ENCODE data around the gene SPARC. TPM values are rescaled to one million over a fixed set of nuclear protein-coding genes. Genes with fewer than 3 reads are reported as not detected.
A peak's percentile ranks its signal among the peaks of the same experiment; 100 is the strongest.
"Not testable (repeated sequence)": the region's sequence is repeated elsewhere in the genome, so short reads cannot be mapped to it uniquely, and the experiment has no call there.

The SPARC gene
- total RNA-seq, 6 donors from 2014 or later = 234 to 1,553 (median 581) TPM

DNA sequence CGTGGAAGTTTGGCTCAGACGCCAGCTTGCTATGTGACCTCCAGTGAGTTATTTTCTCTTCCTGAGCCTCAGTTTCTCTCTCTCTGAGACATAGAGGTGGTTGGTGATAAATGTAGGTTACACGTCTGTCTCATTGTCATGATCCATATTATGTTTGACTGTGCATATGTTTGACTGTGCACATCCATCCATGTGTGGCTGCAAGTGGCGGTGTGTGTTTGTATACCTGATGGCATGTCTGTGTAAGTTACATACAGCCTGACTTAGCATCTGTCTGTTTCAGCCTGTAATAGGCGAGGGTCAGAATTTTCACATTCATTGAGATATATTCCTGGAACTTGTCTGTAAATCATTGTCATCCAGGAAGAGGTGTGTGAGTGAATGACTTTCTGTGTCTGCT is 3.3 kb downstream of the SPARC start:
- WGBS, 2 donors = 69 to 70% methylated on average over 5 of the region's 5 CpGs

DNA sequence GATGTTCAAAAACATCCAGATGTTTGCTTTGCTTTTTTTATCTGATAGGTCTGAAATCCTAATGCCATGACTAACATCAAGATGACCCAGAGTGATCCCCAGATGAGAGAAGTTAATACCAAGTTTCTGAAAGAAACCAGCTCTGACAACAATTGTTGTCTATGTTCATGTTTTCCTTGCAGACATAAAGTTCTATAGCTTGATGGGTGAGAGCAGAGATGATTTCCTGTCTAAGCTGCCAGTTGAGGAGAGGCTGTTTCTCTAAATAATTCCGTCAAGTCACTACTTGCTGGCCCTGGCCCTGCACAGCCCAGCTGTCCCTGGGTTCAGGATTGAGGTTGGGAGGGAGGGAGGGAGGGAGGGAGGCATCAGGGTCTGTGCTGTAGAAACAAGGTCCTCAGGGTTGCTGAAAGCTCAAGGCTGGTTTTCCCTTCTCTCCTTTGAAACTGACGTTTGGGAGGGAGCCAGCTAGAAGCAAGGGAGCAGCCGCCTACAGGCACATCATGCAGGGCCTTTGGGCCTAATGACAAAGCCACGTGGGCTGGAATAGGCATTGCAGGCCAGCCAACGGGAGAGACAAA is 3.9 kb downstream of the SPARC start:
- no peaks in the 10 kb centered on the region for H3K27me3 ChIP-seq
- DNase-seq = no peak
- 32 to 33% methylated on average over 5 of the region's 5 CpGs for WGBS, 2 donors
- H3K4me3 ChIP-seq = peak overlapping the region in 2 of 4 donors; percentile 54 to 59
- H3K4me1 ChIP-seq = peaks cover 61 to 72% (median 68%) of the 10 kb centered on the region in 4 donors
- TF ChIP-seq POLR2AphosphoS5 (IDR thresholded peaks at IDR 0.05) (no peak), POLR2A (IDR thresholded peaks at IDR 0.05) (no peak), EP300 (IDR thresholded peaks at IDR 0.05) (no peak)
- TF ChIP-seq, protein P1, sequence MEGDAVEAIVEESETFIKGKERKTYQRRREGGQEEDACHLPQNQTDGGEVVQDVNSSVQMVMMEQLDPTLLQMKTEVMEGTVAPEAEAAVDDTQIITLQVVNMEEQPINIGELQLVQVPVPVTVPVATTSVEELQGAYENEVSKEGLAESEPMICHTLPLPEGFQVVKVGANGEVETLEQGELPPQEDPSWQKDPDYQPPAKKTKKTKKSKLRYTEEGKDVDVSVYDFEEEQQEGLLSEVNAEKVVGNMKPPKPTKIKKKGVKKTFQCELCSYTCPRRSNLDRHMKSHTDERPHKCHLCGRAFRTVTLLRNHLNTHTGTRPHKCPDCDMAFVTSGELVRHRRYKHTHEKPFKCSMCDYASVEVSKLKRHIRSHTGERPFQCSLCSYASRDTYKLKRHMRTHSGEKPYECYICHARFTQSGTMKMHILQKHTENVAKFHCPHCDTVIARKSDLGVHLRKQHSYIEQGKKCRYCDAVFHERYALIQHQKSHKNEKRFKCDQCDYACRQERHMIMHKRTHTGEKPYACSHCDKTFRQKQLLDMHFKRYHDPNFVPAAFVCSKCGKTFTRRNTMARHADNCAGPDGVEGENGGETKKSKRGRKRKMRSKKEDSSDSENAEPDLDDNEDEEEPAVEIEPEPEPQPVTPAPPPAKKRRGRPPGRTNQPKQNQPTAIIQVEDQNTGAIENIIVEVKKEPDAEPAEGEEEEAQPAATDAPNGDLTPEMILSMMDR (IDR thresholded peaks at IDR 0.05) = no peak
- H3K9me3 ChIP-seq = no peaks in the 10 kb centered on the region
- no peak for ATAC-seq (ENCODE audit: low FRiP score in 2 of 2)
- peaks cover 0 to 26% (median 2%) of the 10 kb centered on the region in 4 donors for H3K36me3 ChIP-seq
- H3K27ac ChIP-seq = peak overlapping the region; percentile 68 to 91 (median 83)

More for the DNA sequence above, 3.3 kb downstream of the SPARC start:
- Histone ChIP-seq H3K27me3 (no peaks in the 10 kb centered on the region), H3K4me3 (peak overlapping the region in 2 of 4 donors; percentile 54 to 59), H3K9me3 (no peaks in the 10 kb centered on the region), H3K4me1 (peaks cover 55 to 66% (median 63%) of the 10 kb centered on the region in 4 donors), H3K36me3 (peaks cover 0 to 26% (median 2%) of the 10 kb centered on the region in 4 donors), H3K27ac (peak overlapping the region; percentile 68 to 91 (median 83))
- no peak for ATAC-seq (ENCODE audit: low FRiP score in 2 of 2)
- TF ChIP-seq POLR2A (IDR thresholded peaks at IDR 0.05) (no peak), POLR2AphosphoS5 (IDR thresholded peaks at IDR 0.05) (no peak), EP300 (IDR thresholded peaks at IDR 0.05) (no peak)
- TF ChIP-seq, protein P1 (IDR thresholded peaks at IDR 0.05) = no peak
- DNase-seq = no peak

DNA sequence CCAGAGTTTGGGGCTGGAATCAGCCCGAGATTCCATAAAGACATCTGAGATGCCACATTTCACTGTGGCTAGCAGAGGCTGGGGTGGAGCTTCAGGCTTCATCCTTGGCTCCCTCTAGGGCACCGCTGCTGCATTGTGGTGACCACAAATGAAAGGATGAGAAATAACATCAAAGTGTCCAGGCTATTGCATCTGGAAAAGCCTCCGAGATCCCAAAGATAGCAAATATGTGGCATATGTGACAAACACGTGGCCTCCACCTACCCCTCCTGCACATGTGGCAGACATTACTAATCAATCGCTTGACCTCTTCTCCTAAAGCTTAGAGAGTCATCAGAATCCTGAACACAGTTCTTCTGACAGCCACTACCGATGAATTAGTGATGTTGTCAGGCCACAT is 4.5 kb downstream of the SPARC start:
- TF ChIP-seq EP300 (IDR thresholded peaks at IDR 0.05) = no peak
- TF ChIP-seq, protein P1 (IDR thresholded peaks at IDR 0.05) = no peak
- TF ChIP-seq POLR2AphosphoS5 (IDR thresholded peaks at IDR 0.05) = no peak
- TF ChIP-seq POLR2A (IDR thresholded peaks at IDR 0.05) = no peak
- ATAC-seq (ENCODE audit: low FRiP score in 2 of 2) = no peak
- peaks cover 63 to 76% (median 71%) of the 10 kb centered on the region in 4 donors for H3K4me1 ChIP-seq
- H3K9me3 ChIP-seq = no peaks in the 10 kb centered on the region
- WGBS, 2 donors = 72% methylated on average over 4 to 6 of the region's 6 CpGs
- peak overlapping the region in 2 of 4 donors; percentile 11 to 15 for H3K4me3 ChIP-seq
- peaks cover 0 to 26% (median 2%) of the 10 kb centered on the region in 4 donors for H3K36me3 ChIP-seq
- no peak for DNase-seq
- H3K27ac ChIP-seq = peak overlapping the region; percentile 68 to 91 (median 83)
- H3K27me3 ChIP-seq = no peaks in the 10 kb centered on the region

DNA sequence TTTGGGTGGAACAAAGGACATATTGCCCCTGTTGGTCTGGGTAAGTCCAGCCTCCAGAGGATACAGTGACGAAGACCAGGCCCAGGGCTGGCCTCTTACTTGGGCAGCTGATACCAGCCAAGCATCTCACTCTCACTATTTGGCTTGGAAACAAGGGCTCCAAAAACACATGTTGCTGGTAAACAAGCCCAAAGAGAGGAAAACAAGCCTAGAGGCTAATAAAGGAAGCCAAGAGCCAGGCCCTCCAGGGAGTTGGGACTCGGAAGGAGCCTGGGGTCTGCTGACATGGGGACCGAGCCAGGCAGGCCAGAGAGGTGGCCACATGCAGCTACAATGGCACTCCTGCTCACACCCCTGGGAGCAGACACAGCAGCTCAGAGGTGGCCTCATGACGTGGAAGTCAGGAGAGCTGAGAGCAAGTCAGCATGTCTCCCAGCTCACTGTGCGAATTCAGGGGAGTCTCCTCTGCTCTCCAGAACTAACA is 5.7 kb downstream of the SPARC start:
- ATAC-seq (ENCODE audit: low FRiP score in 2 of 2) = no peak
- peak overlapping the region; percentile 41 to 91 (median 78) for H3K27ac ChIP-seq

DNA sequence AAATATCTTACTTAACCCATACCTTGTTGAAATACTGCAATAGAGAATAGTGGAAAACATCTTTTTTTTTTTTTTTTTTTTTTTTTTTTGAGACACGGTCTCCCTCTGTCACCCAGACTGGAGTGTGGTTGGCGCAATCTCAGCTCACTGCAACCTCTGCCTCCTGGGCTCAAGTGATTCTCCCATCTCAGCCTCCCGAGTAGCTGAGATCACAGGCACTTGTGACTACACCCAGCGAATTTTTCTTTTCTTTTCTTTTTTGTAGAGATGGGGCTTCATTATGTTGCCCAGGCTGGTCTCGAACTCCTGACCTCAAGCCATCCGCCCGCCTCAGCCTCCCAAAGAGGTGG is 6.6 kb downstream of the SPARC start:
- DNase-seq; H3K27me3 ChIP-seq; H3K9me3 ChIP-seq; H3K4me3 ChIP-seq; ATAC-seq (ENCODE audit: low FRiP score in 2 of 2): not testable (repeated sequence)
- Histone ChIP-seq H3K27ac (peak overlapping the region; percentile 41 to 91 (median 78)), H3K36me3 (peaks cover 0 to 28% (median 2%) of the 10 kb centered on the region in 4 donors), H3K4me1 (peaks cover 79 to 86% (median 85%) of the 10 kb centered on the region in 4 donors)
- 83 to 84% methylated on average over 7 of the region's 7 CpGs for WGBS, 2 donors

More for the DNA sequence above, 5.7 kb downstream of the SPARC start:
- Histone ChIP-seq H3K9me3 (no peaks in the 10 kb centered on the region), H3K36me3 (peaks cover 0 to 26% (median 2%) of the 10 kb centered on the region in 4 donors), H3K4me1 (peaks cover 71 to 78% (median 76%) of the 10 kb centered on the region in 4 donors), H3K4me3 (no peak overlapping the region), H3K27me3 (no peaks in the 10 kb centered on the region)
- TF ChIP-seq POLR2AphosphoS5 (IDR thresholded peaks at IDR 0.05) (no peak), POLR2A (IDR thresholded peaks at IDR 0.05) (no peak), EP300 (IDR thresholded peaks at IDR 0.05) (no peak)
- TF ChIP-seq, protein P1 (IDR thresholded peaks at IDR 0.05) = no peak
- DNase-seq = no peak
- 58 to 80% methylated on average over 4 to 5 of the region's 5 CpGs for WGBS, 2 donors
